Endothelial cell of umbilical vein (primary cell): ENCODE results near the gene UHMK1. TPM values are rescaled to one million over a fixed set of nuclear protein-coding genes. Genes with fewer than 3 reads are reported as not detected.

Experiments used
- BruUV-seq: library from RNA; stranded (reverse); fragments of 400-500 nt; replicated peaks from 2 replicates; lab custom pipeline; 2021; lab: Mats Ljungman, UMichigan
- CTCF ChIA-PET: fragments of 300-600, 350-600 bp; sonication (Branson Sonifier 250); formaldehyde crosslinking; loops from one replicate; lab custom pipeline; 2021; ENCODE audit warnings: antibody characterized with exemption, inconsistent platforms; lab: Charles Lee
- POLR2A ChIA-PET: fragments of 300-600, 350-600 bp; sonication (Branson Sonifier 250); formaldehyde crosslinking; loops from one replicate; lab custom pipeline; 2021; ENCODE audit warnings: antibody characterized with exemption, inconsistent platforms; lab: Charles Lee
- DNase-seq: peaks from one replicate; pipeline ENCODE4 v3.0.0-alpha.2; 2011; ENCODE audit warnings: low read depth, low spot score
- FAIRE-seq: peaks from 2 replicates; lab custom pipeline; 2011; peaks lifted over from hg19 to GRCh38; lab: Jason Lieb, UNC
- H2AFZ ChIP-seq: 2 replicates; pipeline ENCODE4 v1.6.0; 2012; ENCODE audit warnings: low read depth, low read length, control low read depth, inconsistent platforms
- H3K27ac ChIP-seq: 2 replicates; pipeline ENCODE4 v1.5.1; 2011; ENCODE audit warnings: low read depth, mild to moderate bottlenecking, control low read depth, low read length, moderate library complexity; ENCODE audit not compliant: insufficient read depth
- H3K27me3 ChIP-seq, 2 experiments: 2 replicates each; pipeline versions ENCODE4 v1.6.0 to v1.6.1; 2011; ENCODE audit warnings: low read length in 2 of 2, mixed read lengths in 1 of 2; ENCODE audit not compliant: control insufficient read depth in 2 of 2, insufficient read depth in 2 of 2
- H3K36me3 ChIP-seq, 2 experiments: 2 replicates in 1 of 2; 3 replicates in 1 of 2; pipeline ENCODE4 v1.5.1; 2011; ENCODE audit warnings: low read length in 2 of 2, mild to moderate bottlenecking in 1 of 2, moderate library complexity in 1 of 2; ENCODE audit not compliant: control insufficient read depth in 2 of 2, insufficient read depth in 2 of 2; ENCODE audit errors: extremely low read depth in 1 of 2
- H3K4me1 ChIP-seq: 3 replicates; pipeline ENCODE4 v1.5.1; 2011; ENCODE audit warnings: mild to moderate bottlenecking, low read length; ENCODE audit not compliant: control insufficient read depth, insufficient read depth; ENCODE audit errors: extremely low read depth
- H3K4me2 ChIP-seq: 2 replicates; pipeline ENCODE4 v1.6.1; 2011; ENCODE audit warnings: low read length, control low read depth, mixed read lengths; ENCODE audit not compliant: insufficient read depth
- H3K4me3 ChIP-seq, 3 experiments: fragments of 200-600 bp in 1 of 3; sonication (generic), shearing (Covaris generic) in 1 of 3; replicated peaks in 1 of 3; 2 replicates each; pipeline ENCODE4 v1.5.1; 2011 to 2016; ENCODE audit warnings: control low read depth in 3 of 3, low read length in 3 of 3, mild to moderate bottlenecking in 2 of 3, inconsistent platforms in 1 of 3, low read depth in 1 of 3, moderate library complexity in 1 of 3; ENCODE audit not compliant: insufficient read depth in 1 of 3
- H3K79me2 ChIP-seq: 2 replicates; pipeline ENCODE4 v1.6.0; 2012; ENCODE audit warnings: low read length, inconsistent platforms; ENCODE audit not compliant: control insufficient read depth, insufficient read depth
- H3K9ac ChIP-seq: replicated peaks from 2 replicates; pipeline ENCODE3; 2011; ENCODE audit warnings: low read length, control low read depth; ENCODE audit not compliant: insufficient read depth; ENCODE audit errors: extremely low read depth
- H3K9me1 ChIP-seq: replicated peaks from 3 replicates; pipeline ENCODE4 v1.6.0; 2011; ENCODE audit warnings: mild to moderate bottlenecking, low read length; ENCODE audit not compliant: control insufficient read depth, insufficient read depth; ENCODE audit errors: extremely low read depth
- H3K9me3 ChIP-seq: replicated peaks from 2 replicates; pipeline ENCODE4 v1.5.1; 2012; ENCODE audit warnings: low read length, inconsistent platforms; ENCODE audit not compliant: control insufficient read depth, insufficient read depth
- H4K20me1 ChIP-seq: replicated peaks from 2 replicates; pipeline ENCODE3; 2011; ENCODE audit warnings: mild to moderate bottlenecking, low read length; ENCODE audit not compliant: control insufficient read depth, insufficient read depth; ENCODE audit errors: extremely low read depth
- CTCF ChIP-seq, 2 donors: IDR thresholded peaks; 1 replicate in 1 of 2; 2 replicates in 1 of 2; pipeline ENCODE4 v1.5.1; 2011; ENCODE audit warnings: low read length in 2 of 2, mild to moderate bottlenecking in 2 of 2, moderate library complexity in 2 of 2, control low read depth in 1 of 2, inconsistent platforms in 1 of 2, low read depth in 1 of 2; ENCODE audit not compliant: insufficient read depth in 1 of 2; ENCODE audit errors: extremely low read depth in 1 of 2
- EZH2 ChIP-seq: IDR thresholded peaks from 2 replicates; pipeline ENCODE4 v1.6.1; 2012; ENCODE audit warnings: borderline replicate concordance, low read depth, mild to moderate bottlenecking, moderate library complexity, low read length, inconsistent platforms; ENCODE audit not compliant: severe bottlenecking
- FOS ChIP-seq: IDR thresholded peaks from 2 replicates; pipeline ENCODE4 v1.6.1; 2011; ENCODE audit warnings: mild to moderate bottlenecking, low read length, moderate library complexity, borderline replicate concordance; ENCODE audit not compliant: insufficient read depth
- GATA2 ChIP-seq: IDR thresholded peaks from 2 replicates; pipeline ENCODE4 v1.7.0; 2011; ENCODE audit warnings: low read depth, mild to moderate bottlenecking, moderate library complexity, mixed read lengths, low read length; ENCODE audit not compliant: insufficient read length, insufficient read depth
- JUN ChIP-seq: IDR thresholded peaks from 2 replicates; pipeline ENCODE4 v1.6.1; 2011; ENCODE audit warnings: borderline replicate concordance, low read depth; ENCODE audit not compliant: insufficient read length, insufficient read depth
- MAX ChIP-seq: IDR thresholded peaks from 2 replicates; pipeline ENCODE4 v1.6.1; 2011; ENCODE audit not compliant: insufficient read depth, insufficient read length
- MYC ChIP-seq: IDR thresholded peaks from one replicate; pipeline ENCODE4 v1.6.1; 2011; ENCODE audit warnings: mild to moderate bottlenecking, low read depth, low read length
- POLR2A ChIP-seq: IDR thresholded peaks from 2 replicates; pipeline ENCODE4 v1.6.1; 2012; ENCODE audit warnings: low read depth, mild to moderate bottlenecking, control low read depth, low read length
- POLR2AphosphoS5 ChIP-seq: IDR thresholded peaks from 2 replicates; pipeline ENCODE4 v1.6.1; 2012; ENCODE audit warnings: low read depth, mild to moderate bottlenecking, control low read depth, low read length, moderate library complexity; ENCODE audit not compliant: insufficient read depth
- dilution Hi-C: fragments of 300-500 bp; cut with MboI; formaldehyde crosslinking; loops from one replicate; pipeline ENCODE4 v1.15.0; 2019; ENCODE audit warnings: low sequenced_read_pairs; ENCODE audit not compliant: extremely low pct_ligation_motif_present
- intact Hi-C: fragments of 100-400 bp; cut with micrococcal nuclease; formaldehyde crosslinking; loops from one replicate; pipeline ENCODE4 v1.10.0; 2022
- polyA plus RNA-seq, 4 experiments: library from polyadenylated mRNA; depleted of rRNA in 3 of 4; stranded (reverse) in 3 of 4; unstranded in 1 of 4; fragments of >200 nt; gene quantifications; 2 replicates each; pipeline versions ENCODE4 v1.2.1 to v1.2.3, GENCODE V29; 2011 to 2012; ENCODE audit warnings: missing spikeins in 1 of 4
- total RNA-seq: library from RNA; stranded (reverse); gene quantifications from 2 replicates; pipeline ENCODE4 v1.2.3, GENCODE V29; 2021

UHMK1 gene
- total and polyA plus RNA-seq, 2 donors (not counting 3 experiments of a cell fraction or from before 2014, with no cell fraction given): 9.2 to 35.0 TPM

- no peak overlapping the region for H3K4me2 ChIP-seq
- no peak for DNase-seq
- intact Hi-C loops: no loop called here
- H3K4me3 ChIP-seq: no peak overlapping the region
- H2AFZ ChIP-seq: no peak overlapping the region
- H3K27ac ChIP-seq: no peak overlapping the region
- TF ChIP-seq POLR2AphosphoS5 (no peak), JUN (no peak), FOS (no peak)
- BruUV-seq: no TSS peak
- no peaks in the 10 kb centered on the region for H3K36me3 ChIP-seq
- FAIRE-seq: no peak
- peaks cover 0 to 5% of the 10 kb centered on the region in 2 experiments for H3K27me3 ChIP-seq
- no peak overlapping the region for H3K9ac ChIP-seq
- ChIA-PET CTCF (interaction anchor here (1.8 kb wide), 1 partner anchor 17 kb away, joined by 3 read pairs; no protein-coding TSS in a partner anchor), POLR2A (no interaction called here)
- no peaks in the 10 kb centered on the region for H3K9me3 ChIP-seq
- no peaks in the 10 kb centered on the region for H3K79me2 ChIP-seq
- dilution Hi-C loops: no loop called here
- no peaks in the 10 kb centered on the region for H3K4me1 ChIP-seq
- H3K9me1 ChIP-seq: no peaks in the 10 kb centered on the region
- H4K20me1 ChIP-seq: no peaks in the 10 kb centered on the region
These were observed 30.8 kb upstream of the UHMK1 start for GRCh38 chr1:162466797-162467196.

- H3K79me2 ChIP-seq: no peaks in the 10 kb centered on the region
- H2AFZ ChIP-seq: no peak overlapping the region
- ChIA-PET CTCF (no interaction called here), POLR2A (no interaction called here)
- H3K9me3 ChIP-seq: no peaks in the 10 kb centered on the region
- H4K20me1 ChIP-seq: no peaks in the 10 kb centered on the region
- H3K36me3 ChIP-seq: no peaks in the 10 kb centered on the region
- dilution Hi-C loops: no loop called here
- no peak overlapping the region for H3K9ac ChIP-seq
- intact Hi-C loops: no loop called here
- no TSS peak for BruUV-seq
- FAIRE-seq (no peak), DNase-seq (no peak)
- no peaks in the 10 kb centered on the region for H3K9me1 ChIP-seq
- no peak overlapping the region for H3K27ac ChIP-seq
- peaks cover 0 to 5% of the 10 kb centered on the region in 2 experiments for H3K27me3 ChIP-seq
- no peak overlapping the region for H3K4me3 ChIP-seq
- H3K4me1 ChIP-seq: no peaks in the 10 kb centered on the region
- no peak overlapping the region for H3K4me2 ChIP-seq
- TF ChIP-seq JUN (no peak), MYC (no peak), EZH2 (no peak), POLR2AphosphoS5 (no peak), CTCF (IDR thresholded peaks at IDR 0.05; ENCODE audit: extremely low read depth in 1 of 2, insufficient read depth in 1 of 2, low read depth in 1 of 2, low read length in 2 of 2) (no peak), FOS (no peak), MAX (no peak), POLR2A (no peak), GATA2 (no peak)
These were observed 27.4 kb upstream of the UHMK1 start for GRCh38 chr1:162470216-162470615.
